A549 (cell line): ENCODE measurements around the gene PTPRG. TPM values are rescaled to one million over a fixed set of nuclear protein-coding genes. Genes with fewer than 3 reads are reported as not detected.

Experiments
- ATAC-seq, 2 experiments: fragments of 200-7000 bp in 1 of 2; fragments of >200 bp in 1 of 2; cut with Nextera tagmentation in 1 of 2; cut with Tn5 transposase in 1 of 2; 3 replicates each; pipeline versions ENCODE4 v1.8.0 to v1.9.1; 2018 to 2020; ENCODE audit warnings: mild to moderate bottlenecking in 1 of 2, moderate library complexity in 1 of 2
- CTCF ChIA-PET: fragments of 300-600 bp; sonication (Branson Sonifier 250); formaldehyde crosslinking; extraction: SDS; loops from one replicate; lab custom pipeline; 2021; ENCODE audit warnings: antibody characterized with exemption, inconsistent platforms; lab: Yijun Ruan, JAX
- POLR2A ChIA-PET: fragments of 350-600 bp; formaldehyde crosslinking; extraction: SDS; loops from one replicate; lab custom pipeline; 2021; ENCODE audit warnings: antibody characterized with exemption, inconsistent platforms; lab: Yijun Ruan, JAX
- DNase-seq, 2 experiments: peaks; one replicate each; pipeline versions ENCODE4 v3.0.0 to v3.0.0-alpha.2; 2011 to 2016; ENCODE audit warnings: low read depth in 1 of 2, low spot score in 1 of 2
- FAIRE-seq: peaks from 2 replicates; lab custom pipeline; 2011; peaks lifted over from hg19 to GRCh38; lab: Jason Lieb, UNC
- H3K27ac ChIP-seq, 2 experiments: fragments of >200 bp; sonication (Bioruptor Twin); formaldehyde crosslinking; 3 replicates each; pipeline ENCODE4 v1.5.1; 2016 to 2017
- H3K4me1 ChIP-seq: fragments of >200 bp; sonication (Bioruptor Twin); formaldehyde crosslinking; 3 replicates; pipeline ENCODE4 v1.6.1; 2016
- H3K4me2 ChIP-seq: fragments of >200 bp; sonication (Bioruptor Twin); formaldehyde crosslinking; 3 replicates; pipeline ENCODE4 v1.6.1; 2016
- H3K4me3 ChIP-seq: fragments of >200 bp; sonication (Bioruptor Twin); formaldehyde crosslinking; 3 replicates; pipeline ENCODE4 v1.5.1; 2016
- H3K9me3 ChIP-seq: fragments of >200 bp; sonication (Bioruptor Twin); formaldehyde crosslinking; 3 replicates; pipeline ENCODE4 v1.6.1; 2016
- ATOH8 ChIP-seq: fragments of 250-450 bp; sonication (Bioruptor Pico); IDR thresholded peaks from 2 replicates; pipeline ENCODE4 v1.5.0; 2020; ENCODE audit warnings: low read depth, mild to moderate bottlenecking, moderate library complexity
- BHLHE40 ChIP-seq: IDR thresholded peaks from 2 replicates; pipeline ENCODE4 v1.6.1; 2012; ENCODE audit warnings: low read depth, low read length, inconsistent platforms
- CBX2 ChIP-seq: fragments of 200-600 bp; sonication (generic); IDR thresholded peaks from 2 replicates; pipeline ENCODE4 v1.6.1; 2016; ENCODE audit warnings: low read depth, mild to moderate bottlenecking, borderline replicate concordance
- CEBPB ChIP-seq, 2 experiments: fragments of >200 bp in 1 of 2; sonication (Bioruptor Twin) in 1 of 2; formaldehyde crosslinking in 1 of 2; IDR thresholded peaks; 2 replicates each; pipeline ENCODE4 v1.6.1; 2012 to 2016
- CHD2 ChIP-seq: fragments of 150-350 bp; IDR thresholded peaks from 2 replicates; pipeline ENCODE4 v1.6.1; 2014; ENCODE audit warnings: low read length; ENCODE audit not compliant: partially characterized antibody
- CHD4 ChIP-seq: fragments of 200-600 bp; sonication (generic); IDR thresholded peaks from 2 replicates; pipeline ENCODE4 v1.6.1; 2016; ENCODE audit warnings: antibody characterized with exemption, mild to moderate bottlenecking, borderline replicate concordance
- CTCF ChIP-seq: fragments of >200 bp; sonication (Bioruptor Twin); formaldehyde crosslinking; IDR thresholded peaks from 3 replicates; pipeline ENCODE4 v1.5.1; 2016
- EHF ChIP-seq: fragments of 250-450 bp; sonication (Bioruptor Pico); IDR thresholded peaks from 2 replicates; pipeline ENCODE4 v1.5.0; 2020; ENCODE audit warnings: mild to moderate bottlenecking
- EHMT2 ChIP-seq: fragments of 200-600 bp; sonication (generic); IDR thresholded peaks from 2 replicates; pipeline ENCODE4 v1.6.1; 2016; ENCODE audit warnings: antibody characterized with exemption, low read depth, mild to moderate bottlenecking, moderate library complexity
- ESRRA ChIP-seq: fragments of 150-350 bp; IDR thresholded peaks from 2 replicates; pipeline ENCODE4 v1.6.1; 2014; ENCODE audit warnings: mild to moderate bottlenecking, low read length, borderline replicate concordance
- FOSB ChIP-seq: fragments of 250-450 bp; sonication (Bioruptor Pico); IDR thresholded peaks from 2 replicates; pipeline ENCODE4 v1.5.0; 2020; ENCODE audit warnings: mild to moderate bottlenecking, moderate library complexity
- HDAC2 ChIP-seq: fragments of 200-600 bp; sonication (generic); IDR thresholded peaks from 2 replicates; pipeline ENCODE4 v1.6.1; 2016
- HEYL ChIP-seq: fragments of 250-450 bp; sonication (Bioruptor Pico); IDR thresholded peaks from 2 replicates; pipeline ENCODE4 v1.8.0; 2021; ENCODE audit warnings: mild to moderate bottlenecking, moderate library complexity
- HMGXB4 ChIP-seq: fragments of 250-450 bp; sonication (Bioruptor Pico); IDR thresholded peaks from 2 replicates; pipeline ENCODE4 v1.5.0; 2021; ENCODE audit warnings: mild to moderate bottlenecking, moderate library complexity, borderline replicate concordance
- HOXA7 ChIP-seq: fragments of 250-450 bp; sonication (Bioruptor Pico); IDR thresholded peaks from 2 replicates; pipeline ENCODE4 v1.5.0; 2020; ENCODE audit warnings: mild to moderate bottlenecking, moderate library complexity
- HOXB13 ChIP-seq: fragments of 250-450 bp; sonication (Bioruptor Pico); IDR thresholded peaks from 2 replicates; pipeline ENCODE4 v1.5.0; 2020; ENCODE audit warnings: low read depth, mild to moderate bottlenecking, moderate library complexity
- HOXB5 ChIP-seq: fragments of 250-450 bp; sonication (Bioruptor Pico); IDR thresholded peaks from 2 replicates; pipeline ENCODE4 v1.5.0; 2020; ENCODE audit warnings: mild to moderate bottlenecking, moderate library complexity
- JUNB ChIP-seq: fragments of >200 bp; sonication (Bioruptor Twin); formaldehyde crosslinking; IDR thresholded peaks from 2 replicates; pipeline ENCODE4 v1.6.1; 2016
- KDM1A ChIP-seq: fragments of 200-600 bp; sonication (generic); IDR thresholded peaks from 2 replicates; pipeline ENCODE4 v1.6.1; 2016; ENCODE audit warnings: low read depth, mild to moderate bottlenecking
- NPAS2 ChIP-seq: fragments of 250-450 bp; sonication (Bioruptor Pico); IDR thresholded peaks from 2 replicates; pipeline ENCODE4 v1.8.0; 2022; ENCODE audit warnings: mild to moderate bottlenecking, moderate library complexity, borderline replicate concordance
- NR3C1 ChIP-seq: fragments of >200 bp; sonication (Bioruptor Twin); formaldehyde crosslinking; IDR thresholded peaks from 3 replicates; pipeline ENCODE4 v1.6.1; 2017
- PHF8 ChIP-seq: fragments of 200-600 bp; sonication (generic); IDR thresholded peaks from 2 replicates; pipeline ENCODE4 v1.6.1; 2016; ENCODE audit warnings: low read depth, mild to moderate bottlenecking, antibody characterized with exemption, moderate library complexity, borderline replicate concordance
- TP53 ChIP-seq: fragments of 250-450 bp; sonication (Bioruptor Pico); IDR thresholded peaks from 2 replicates; pipeline ENCODE4 v1.5.0; 2021; ENCODE audit warnings: mild to moderate bottlenecking, moderate library complexity
- ZNF302 ChIP-seq: fragments of 250-450 bp; sonication (Bioruptor Pico); IDR thresholded peaks from 2 replicates; pipeline ENCODE4 v1.9.0; 2021; ENCODE audit warnings: inconsistent platforms, mild to moderate bottlenecking, moderate library complexity
- WGBS: methylation state at CpG from one replicate; pipeline ENCODE4 v1.1.6; 2017; ENCODE audit errors: missing lambda C conversion rate; 5-methylcytosine and 5-hydroxymethylcytosine counted together
- polyA plus RNA-seq, 4 experiments: library from polyadenylated mRNA; depleted of rRNA in 3 of 4; stranded (reverse); fragments of >200 nt; fragmentation: RNase III in 1 of 4; extraction: RNeasy Plus Mini Kit Qiagen cat#74134 plus additional on column Dnase treatment in 1 of 4; gene quantifications; 2 replicates in 3 of 4; 3 replicates in 1 of 4; pipeline ENCODE4 v1.2.3, GENCODE V29; 2011 to 2017
- TF ChIP-seq, protein P1 (sequence below): IDR thresholded peaks from 2 replicates; pipeline ENCODE4 v1.6.1; 2012

Gene PTPRG
- polyA plus RNA-seq, 2 of the 4 experiments (the other 2 are of a cell fraction), result 4.5 to 4.8 TPM

DNA sequence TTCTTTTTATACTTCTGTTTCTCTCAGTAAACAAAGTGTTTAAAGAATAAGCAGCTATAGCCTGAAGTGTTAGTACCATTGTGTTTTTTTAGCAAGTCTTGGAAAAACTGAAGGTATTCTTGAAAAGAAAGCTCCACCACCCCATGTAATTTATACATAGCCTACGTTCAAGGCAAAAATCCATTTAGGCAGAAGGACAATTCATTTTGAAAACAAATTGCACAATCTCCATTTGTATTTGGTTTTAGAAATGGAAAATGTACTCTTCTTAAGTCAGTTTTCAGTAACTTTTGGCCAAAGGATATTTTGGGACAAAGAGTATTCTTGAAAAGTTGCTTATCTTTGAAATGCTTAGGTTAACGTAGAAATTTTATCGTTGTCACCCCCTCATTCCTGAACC is 34.5 kb downstream of the PTPRG start:
- Histone ChIP-seq H3K4me2 (no peak overlapping the region), H3K9me3 (no peaks in the 10 kb centered on the region), H3K27ac (no peak overlapping the region), H3K4me3 (no peak overlapping the region), H3K4me1 (no peaks in the 10 kb centered on the region)
- 52% methylated on average over 3 of the region's 3 CpGs for WGBS
- TF ChIP-seq CTCF (no peak), HOXA7 (no peak), ZNF302 (CRISPR knock-in tag) (no peak), NPAS2 (CRISPR knock-in tag) (no peak), CHD4 (no peak), CBX2 (no peak), HOXB5 (CRISPR knock-in tag) (no peak), TP53 (CRISPR knock-in tag) (no peak), EHF (CRISPR knock-in tag) (no peak), FOSB (CRISPR knock-in tag) (no peak), HDAC2 (no peak), NR3C1 (no peak), BHLHE40 (no peak), ATOH8 (no peak), HEYL (CRISPR knock-in tag) (no peak), KDM1A (no peak), CEBPB (IDR thresholded peaks at IDR 0.05) (no peak), JUNB (no peak), CHD2 (no peak), HOXB13 (no peak)
- ChIA-PET CTCF (no interaction called here), POLR2A (no interaction called here)
- no peak for DNase-seq
- no peak for FAIRE-seq
- ATAC-seq, result no peak

DNA sequence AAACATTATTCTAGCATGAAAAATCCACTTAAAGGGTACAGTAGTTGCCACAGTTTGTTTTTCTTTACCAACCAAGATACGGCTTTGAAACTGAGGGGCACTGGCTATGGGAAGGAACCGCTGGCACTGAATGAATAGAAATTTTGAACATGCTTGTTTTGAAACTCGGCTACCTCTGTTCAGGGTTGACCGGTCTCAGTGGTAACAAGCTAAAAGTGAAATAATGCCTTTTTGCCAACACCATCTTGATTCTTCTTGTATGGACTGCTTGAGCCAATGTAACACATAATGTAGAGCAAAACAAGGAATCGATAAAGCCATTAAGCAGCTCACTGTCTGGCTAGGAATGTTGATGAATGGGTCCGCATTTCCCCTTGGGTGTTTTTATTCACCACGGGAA is 36.5 kb downstream of the PTPRG start:
- POLR2A ChIA-PET, result no interaction called here
- 59% methylated on average over 7 of the region's 7 CpGs for WGBS
- TF ChIP-seq ESRRA, result no peak
- TF ChIP-seq HEYL (CRISPR knock-in tag), result no peak
- no peak for TF ChIP-seq HMGXB4 (CRISPR knock-in tag)
- no peak for TF ChIP-seq EHMT2
- no peak for TF ChIP-seq CHD4
- TF ChIP-seq, protein P1, sequence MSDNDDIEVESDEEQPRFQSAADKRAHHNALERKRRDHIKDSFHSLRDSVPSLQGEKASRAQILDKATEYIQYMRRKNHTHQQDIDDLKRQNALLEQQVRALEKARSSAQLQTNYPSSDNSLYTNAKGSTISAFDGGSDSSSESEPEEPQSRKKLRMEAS, result no peak
- no peak for TF ChIP-seq PHF8

More for the DNA sequence above, 36.5 kb downstream of the PTPRG start:
- CTCF ChIA-PET, result interaction anchor here (0.6 kb wide), 1 partner anchor 586 kb away, joined by 4 read pairs; no protein-coding TSS in a partner anchor
- Histone ChIP-seq H3K4me2 (no peak overlapping the region), H3K4me3 (no peak overlapping the region), H3K9me3 (no peaks in the 10 kb centered on the region), H3K4me1 (no peaks in the 10 kb centered on the region), H3K27ac (no peak overlapping the region)
- no peak for FAIRE-seq
- no peak for ATAC-seq
- no peak for DNase-seq
